ENCODE data around the gene YIPF1. TPM values are rescaled to one million over a fixed set of nuclear protein-coding genes. Genes with fewer than 3 reads are reported as not detected.

The YIPF1 gene
- total RNA-seq, 1 experiment from 2014 or later, result 16.7 TPM

GRCh38 chr1:53804791-53805505, 84.6 kb downstream of the YIPF1 start:
- H3K4me3 ChIP-seq, result no peak overlapping the region
- H3K27me3 ChIP-seq, result no peaks in the 10 kb centered on the region
- H3K9me3 ChIP-seq (replicated peaks), result no peaks in the 10 kb centered on the region
- DNase-seq, result no peak
- H3K36me3 ChIP-seq, result peaks cover 65% of the 10 kb centered on the region
- peaks cover 8% of the 10 kb centered on the region; the same call in 1 of the 2 replicates for H3K4me1 ChIP-seq
- H3K27ac ChIP-seq, result no peak overlapping the region

- Histone ChIP-seq H3K36me3 (peaks cover 72% of the 10 kb centered on the region), H3K27ac (no peak overlapping the region)
These were observed 85.4 kb downstream of the YIPF1 start for GRCh38 chr1:53804181-53804580.

More at GRCh38 chr1:53804181-53804580, 85.4 kb downstream of the YIPF1 start:
- H3K4me1 ChIP-seq, result peaks cover 8% of the 10 kb centered on the region; the same call in 1 of the 2 replicates
- DNase-seq, result no peak
- H3K9me3 ChIP-seq (replicated peaks), result no peaks in the 10 kb centered on the region
- H3K27me3 ChIP-seq, result no peaks in the 10 kb centered on the region
- H3K4me3 ChIP-seq, result no peak overlapping the region

Other genes with a start within 250 kb of the YIPF1 start
- gene GLIS1, start 150.6 kb downstream of the YIPF1 start, total RNA-seq (2014; rRNA removed; shearing (Covaris generic)), result not detected in 2 replicates
- gene NDC1, start 51.5 kb downstream of the YIPF1 start, total RNA-seq (2014; rRNA removed; shearing (Covaris generic)), result 96.4 and 107 TPM in 2 replicates
- not detected in 2 replicates for gene DIO1, start 4.4 kb upstream of the YIPF1 start, total RNA-seq (2014; rRNA removed; shearing (Covaris generic))
- 110 and 119 TPM in 2 replicates for gene IFT25, start 55.9 kb upstream of the YIPF1 start, total RNA-seq (2014; rRNA removed; shearing (Covaris generic))
- gene LRRC42, start 56.6 kb upstream of the YIPF1 start, total RNA-seq (2014; rRNA removed; shearing (Covaris generic)), result 48.4 and 50.7 TPM in 2 replicates
- gene LDLRAD1, start 128.4 kb upstream of the YIPF1 start, total RNA-seq (2014; rRNA removed; shearing (Covaris generic)), result not detected in 2 replicates
- 132 and 135 TPM in 2 replicates for gene TMEM59, start 163.4 kb upstream of the YIPF1 start, total RNA-seq (2014; rRNA removed; shearing (Covaris generic))
- gene TCEANC2, start 163.8 kb upstream of the YIPF1 start, total RNA-seq (2014; rRNA removed; shearing (Covaris generic)), result 6.3 and 7.8 TPM in 2 replicates